Activated CD4-positive, CD25-positive, alpha-beta regulatory T cell treated with anti-CD3 and anti-CD28 coated beads, Interleukin-2, amount 50 U/mL, for 24 hours (primary cell): ENCODE data around the gene ZNF335.
"Not testable (repeated sequence)": the region's sequence is repeated elsewhere in the genome, so short reads cannot be mapped to it uniquely, and the experiment has no call there.

Source experiments
- ATAC-seq, 2 donors: fragments of 150-1000 bp; cut with Tn5 transposase; one replicate each; pipeline ENCODE4 v1.10.0; 2021; ENCODE audit warnings: mild to moderate bottlenecking in 1 of 2, moderate library complexity in 1 of 2

Gene ZNF335

DNA sequence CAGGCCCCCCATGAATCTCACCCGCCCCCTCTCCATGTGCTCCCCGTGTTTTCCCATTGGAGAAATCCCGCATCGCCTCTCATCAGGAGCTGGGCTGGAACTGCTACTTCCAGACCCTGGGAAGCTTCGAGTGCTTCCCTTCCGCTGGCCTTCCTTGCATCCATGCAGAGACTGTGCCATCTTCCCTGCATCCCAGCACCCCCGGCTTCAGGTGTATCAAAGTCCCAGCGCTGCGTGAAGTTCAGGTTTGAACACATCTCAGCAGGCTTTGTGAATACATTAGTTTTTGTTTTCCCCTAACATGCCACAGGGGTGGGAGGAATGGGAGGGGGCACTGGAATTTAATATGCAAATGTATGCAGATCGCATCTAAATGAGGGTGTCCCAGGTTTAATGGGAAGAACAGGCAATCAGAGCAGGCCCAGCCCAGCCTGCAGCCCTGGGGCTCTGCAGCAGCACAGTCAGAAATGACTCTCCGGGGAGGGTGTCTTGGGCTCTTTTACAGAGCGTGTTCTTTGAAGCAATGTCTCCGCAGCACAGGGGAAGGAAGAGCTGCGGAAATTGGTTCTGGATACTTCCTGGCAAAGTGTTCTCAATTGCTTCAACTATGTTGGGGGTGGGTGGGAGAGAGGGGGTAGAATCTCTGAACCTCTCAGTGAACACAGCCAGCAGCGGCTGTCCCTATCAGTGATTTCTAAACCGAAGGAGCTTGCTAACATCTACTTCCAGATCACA lies 28.4 kb upstream of the ZNF335 start:
- ATAC-seq, result peak in 1 of 2 donors; percentile 43

DNA sequence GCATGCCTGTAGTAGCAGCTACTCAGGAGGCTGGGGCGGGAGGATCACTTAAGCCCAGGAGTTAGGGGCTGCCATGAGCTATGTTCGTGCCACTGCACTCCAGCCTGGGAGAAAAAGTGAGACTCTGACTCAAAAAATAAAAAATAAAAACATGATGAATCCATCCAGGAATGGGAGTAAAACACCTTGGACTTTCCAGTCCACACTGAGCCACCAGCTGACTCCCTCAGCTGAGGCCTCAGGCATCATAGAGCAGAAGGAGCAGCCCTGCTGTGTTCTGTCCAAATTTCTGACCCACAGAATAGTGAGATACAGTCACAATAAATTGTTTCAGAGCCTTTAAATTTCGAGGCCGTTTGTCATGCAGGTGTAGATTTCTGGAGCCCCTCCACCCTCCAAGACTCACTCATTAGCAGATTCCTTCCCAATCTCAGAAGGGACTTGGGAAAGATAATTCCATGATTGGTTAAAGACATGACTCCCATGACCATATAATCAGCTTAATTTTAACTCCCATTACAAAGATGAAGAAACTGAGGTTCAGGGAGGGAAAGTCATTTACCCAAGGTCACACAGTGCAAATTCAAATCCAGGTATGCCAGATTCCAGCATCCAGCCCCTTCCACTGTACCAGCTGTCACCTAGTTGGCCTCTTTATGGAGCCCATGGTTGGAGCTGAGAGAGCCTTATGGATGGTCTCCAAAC lies 27.7 kb upstream of the ZNF335 start:
- ATAC-seq, result no peak

DNA sequence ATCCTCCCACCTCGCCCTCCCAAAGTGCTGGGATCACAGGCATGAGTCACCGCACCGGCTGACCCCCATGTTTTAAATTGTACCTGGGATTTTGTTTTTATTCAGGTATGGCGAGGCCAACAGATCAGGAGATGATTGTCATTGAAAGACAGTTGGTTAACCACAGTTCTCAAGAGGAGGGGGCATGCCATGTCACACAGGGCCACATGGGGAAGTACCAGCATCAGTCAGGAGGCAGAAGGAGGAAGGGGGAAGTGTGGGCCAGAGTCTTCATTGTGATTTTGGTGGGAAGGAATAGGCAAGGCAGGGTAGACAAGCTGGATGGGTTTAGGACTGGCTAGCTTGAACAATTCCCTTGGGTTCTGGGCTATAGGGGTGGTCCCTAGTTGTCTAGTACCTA lies 26.8 kb upstream of the ZNF335 start:
- ATAC-seq, result peak in 1 of 2 donors; percentile 68

DNA sequence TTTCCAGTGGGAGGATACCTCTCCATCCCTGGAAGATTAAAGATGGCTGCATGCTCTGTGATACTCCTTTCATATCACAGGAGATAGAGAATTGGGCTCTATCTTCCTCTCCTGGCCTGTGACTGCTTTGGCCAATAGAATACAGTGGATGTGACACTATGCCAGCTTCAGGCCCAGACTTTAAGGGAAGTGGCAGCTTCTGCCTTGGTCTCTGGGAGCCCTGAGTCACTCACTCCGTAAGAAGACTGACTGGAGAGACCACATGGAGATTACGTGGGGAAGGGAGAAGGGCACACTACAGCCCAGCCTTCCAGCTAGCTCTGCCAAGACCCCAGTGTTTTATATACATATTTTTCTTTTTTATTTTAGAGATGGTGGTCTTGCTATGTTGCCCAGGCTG lies 26.3 kb upstream of the ZNF335 start:
- ATAC-seq, result no peak

DNA sequence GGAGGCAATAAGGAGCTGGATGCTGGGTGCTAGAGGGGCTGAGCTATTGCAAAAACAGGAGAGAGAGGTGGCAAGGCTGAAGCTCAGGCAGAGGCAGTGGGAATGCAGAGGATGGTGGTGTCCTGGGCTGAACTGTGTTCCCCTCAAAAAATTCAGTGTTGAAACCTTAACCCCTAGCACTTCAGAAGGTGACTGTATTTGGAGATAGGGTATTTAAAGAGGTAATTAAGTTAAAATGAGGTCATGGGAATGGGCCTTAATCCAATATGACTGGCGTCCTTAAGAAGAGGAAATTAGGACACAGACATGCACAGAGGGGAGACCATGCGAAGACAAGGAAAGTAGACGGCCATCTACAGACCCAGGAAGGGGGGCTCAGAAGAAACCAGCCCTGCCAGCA lies 25.2 kb upstream of the ZNF335 start:
- no peak for ATAC-seq

DNA sequence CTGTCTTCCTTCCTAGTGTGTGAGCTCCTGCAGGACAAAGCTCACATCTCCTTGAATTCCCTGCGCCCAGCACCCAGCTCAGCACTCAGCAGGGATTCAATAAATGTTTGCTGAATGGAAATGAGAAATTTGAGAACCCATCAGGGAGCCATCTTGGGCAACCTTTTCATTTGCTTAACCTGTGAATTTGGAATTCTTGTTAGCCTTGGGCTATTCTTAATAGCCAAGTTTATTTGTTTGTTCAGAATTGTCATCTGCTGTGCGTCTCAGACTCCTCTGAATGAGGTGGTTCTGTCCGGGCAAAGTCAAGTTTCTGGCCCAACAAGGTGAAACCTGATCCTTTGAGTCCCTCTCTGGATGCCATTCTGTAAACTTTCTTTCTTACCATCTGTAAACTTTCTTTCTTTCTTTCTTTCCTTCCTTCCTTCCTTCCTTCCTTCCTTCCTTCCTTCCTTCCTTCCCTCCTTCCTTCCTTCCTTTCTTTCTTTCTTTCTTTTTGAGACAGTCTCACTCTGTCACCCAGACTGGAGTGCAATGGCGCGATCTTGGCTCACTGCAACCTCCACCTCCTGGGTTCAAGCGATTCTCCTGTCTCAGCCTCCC lies 23.6 kb upstream of the ZNF335 start:
- not testable (repeated sequence) for ATAC-seq

DNA sequence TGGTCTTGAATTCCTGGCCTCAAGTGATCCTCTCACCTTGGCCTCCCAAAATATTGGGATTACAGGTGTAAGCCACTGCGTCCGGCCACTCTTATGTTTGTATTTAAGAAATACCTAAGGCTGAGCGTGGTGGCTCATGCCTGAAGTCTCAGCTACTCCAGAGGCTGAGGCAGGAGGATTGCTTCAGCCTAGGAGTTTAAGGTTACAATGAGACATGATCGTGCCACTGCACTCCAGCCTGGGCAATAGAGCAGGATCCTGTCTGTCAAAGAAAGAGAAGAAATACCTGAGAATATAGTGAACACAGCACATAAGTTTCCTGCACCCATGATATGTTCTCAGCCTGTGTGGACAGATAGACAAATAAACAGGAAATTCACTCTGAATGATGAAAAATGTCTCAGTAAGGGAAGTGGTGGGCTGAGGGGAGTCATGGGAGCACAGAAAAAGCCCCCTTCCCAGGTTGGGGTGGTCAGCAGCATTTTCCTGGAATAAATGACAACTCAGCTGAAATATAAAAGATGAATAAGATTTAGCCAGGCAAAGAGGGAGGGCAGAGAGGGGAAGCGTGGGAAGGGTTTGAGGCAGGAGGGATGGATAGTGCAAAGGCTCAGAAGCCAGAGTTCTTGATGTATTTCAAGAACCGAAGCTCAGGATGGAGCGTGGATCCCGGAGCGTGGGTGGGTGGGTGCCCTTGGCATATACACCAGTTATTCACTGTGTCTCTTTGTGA lies 22.9 kb upstream of the ZNF335 start:
- no peak for ATAC-seq

DNA sequence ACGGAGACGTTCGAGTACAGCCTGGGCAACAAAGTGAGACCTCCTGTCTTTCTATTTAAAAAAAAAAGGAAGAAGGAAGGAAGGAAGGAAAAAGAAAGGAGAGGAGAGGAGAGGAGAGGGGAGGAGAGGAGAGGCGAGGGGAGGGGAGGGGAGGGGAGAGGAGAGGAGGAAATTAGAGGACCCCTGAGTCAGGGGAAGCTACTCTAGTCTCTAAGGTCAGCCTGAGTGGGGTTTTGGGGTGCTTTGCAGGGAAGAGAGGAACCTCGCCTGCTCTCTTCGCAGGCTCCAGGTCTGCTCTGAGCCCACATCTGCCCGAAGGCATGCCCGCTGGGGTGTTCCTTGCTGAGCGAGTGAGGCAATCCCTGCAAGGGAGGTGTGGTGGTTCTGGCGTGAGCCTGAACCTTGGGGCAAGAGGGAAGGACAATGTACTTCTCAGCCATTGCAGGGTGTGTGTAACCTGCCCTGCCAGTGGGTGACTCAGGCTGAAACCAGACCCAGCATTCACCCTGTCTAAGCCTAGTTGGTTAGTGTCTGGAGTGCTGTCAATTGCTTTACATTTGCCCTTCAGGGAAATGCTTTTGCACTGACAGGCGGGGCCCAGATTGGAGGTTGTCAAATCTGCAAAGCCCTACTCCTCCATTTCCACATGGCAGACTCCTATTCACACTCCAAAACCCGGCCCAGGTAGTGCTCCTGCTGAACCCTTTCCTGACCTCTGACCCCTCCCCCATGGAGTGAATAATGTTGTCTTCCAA lies 21.4 kb upstream of the ZNF335 start:
- peak; percentile 38 to 68 for ATAC-seq

DNA sequence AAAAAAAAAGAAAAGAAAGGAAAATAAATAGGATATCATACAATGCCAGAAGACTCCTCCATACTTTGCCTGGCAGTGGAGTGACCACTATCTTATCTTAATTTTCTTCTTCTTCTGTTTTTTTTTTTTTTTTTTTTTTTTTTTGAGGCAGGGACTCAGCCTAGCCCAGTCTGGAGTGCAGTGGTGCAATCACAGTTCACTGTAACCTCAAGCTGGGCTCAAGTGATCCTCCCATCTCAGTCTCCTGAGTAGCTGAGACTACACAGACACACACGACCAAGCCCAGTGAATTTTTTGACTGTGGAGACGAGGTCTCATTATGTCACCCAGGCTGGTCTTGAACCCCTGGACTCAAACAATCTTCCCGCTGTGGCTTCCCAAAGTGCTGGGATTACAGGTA lies 19.6 kb upstream of the ZNF335 start:
- ATAC-seq, result no peak

DNA sequence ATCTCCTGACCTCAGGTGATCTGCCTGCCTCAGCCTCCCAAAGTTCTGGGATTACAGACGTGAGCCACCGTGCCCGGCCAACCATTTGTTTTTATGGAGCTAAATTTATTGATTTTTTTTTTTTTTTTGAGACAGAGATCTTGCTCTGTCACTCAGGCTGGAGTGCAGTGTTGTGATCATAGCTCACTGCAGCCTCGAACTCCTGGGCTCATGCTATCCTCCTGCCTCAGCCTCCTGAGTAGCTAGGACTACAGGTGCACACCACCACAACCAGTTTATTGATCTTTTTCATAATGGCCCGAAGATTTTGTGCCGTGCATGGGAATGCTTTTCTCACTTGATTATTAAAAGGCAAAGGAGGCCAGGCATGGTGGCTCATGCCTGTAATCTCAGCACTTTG lies 16.8 kb upstream of the ZNF335 start:
- ATAC-seq, result not testable (repeated sequence)

DNA sequence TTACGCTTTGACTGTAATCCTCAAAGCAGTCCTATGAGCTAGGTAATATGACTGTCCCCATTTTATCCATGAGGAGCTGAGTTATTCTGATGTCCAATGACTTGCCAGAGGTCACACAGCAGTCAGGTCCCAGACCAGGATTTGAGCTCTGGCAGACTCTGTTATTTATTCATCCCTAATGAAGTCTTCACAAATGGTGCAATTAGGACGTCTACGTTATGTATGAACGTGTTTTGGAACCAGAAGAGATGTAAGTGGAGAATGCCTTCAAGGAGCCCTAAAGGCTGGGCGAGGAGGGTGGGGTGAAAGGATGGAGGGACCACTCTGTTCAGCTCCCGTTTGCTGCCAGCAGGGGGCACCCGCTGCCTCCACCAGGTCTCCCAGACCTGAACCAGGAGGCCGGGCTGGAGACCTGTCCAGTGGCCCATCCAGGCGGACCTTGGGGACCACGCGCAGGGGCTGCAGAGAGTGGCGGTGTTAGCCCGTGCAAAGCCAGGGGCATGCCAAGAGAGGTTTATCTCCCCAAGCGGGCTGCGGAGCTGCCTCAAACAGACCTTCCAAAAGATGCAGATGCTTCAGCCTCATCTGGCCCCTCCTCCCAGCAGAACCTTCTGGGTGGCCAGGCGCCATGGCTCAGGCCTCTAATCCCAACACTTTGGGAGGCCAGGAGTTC lies 15.2 kb upstream of the ZNF335 start:
- ATAC-seq, result peak; percentile 86 to 91

DNA sequence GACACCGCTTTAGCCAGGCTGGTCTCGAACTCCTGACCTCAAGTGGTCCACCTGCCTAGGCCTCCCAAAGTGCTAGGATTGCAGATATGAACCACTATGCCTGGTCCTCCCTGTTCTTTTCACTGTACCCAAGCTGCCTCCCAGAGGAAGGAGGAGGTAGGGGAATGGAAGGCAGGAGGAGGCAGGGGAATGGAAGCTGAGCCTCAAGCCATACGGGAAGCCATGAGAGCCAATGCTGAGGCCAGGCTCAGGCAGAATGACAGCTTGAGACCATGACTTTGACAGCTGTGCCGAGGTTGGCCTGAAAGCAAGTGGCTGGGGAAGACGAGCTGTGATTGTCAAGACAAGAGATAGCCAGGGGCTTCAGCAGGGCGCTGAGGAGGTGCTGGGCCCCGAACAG lies 13.6 kb upstream of the ZNF335 start:
- no peak for ATAC-seq

DNA sequence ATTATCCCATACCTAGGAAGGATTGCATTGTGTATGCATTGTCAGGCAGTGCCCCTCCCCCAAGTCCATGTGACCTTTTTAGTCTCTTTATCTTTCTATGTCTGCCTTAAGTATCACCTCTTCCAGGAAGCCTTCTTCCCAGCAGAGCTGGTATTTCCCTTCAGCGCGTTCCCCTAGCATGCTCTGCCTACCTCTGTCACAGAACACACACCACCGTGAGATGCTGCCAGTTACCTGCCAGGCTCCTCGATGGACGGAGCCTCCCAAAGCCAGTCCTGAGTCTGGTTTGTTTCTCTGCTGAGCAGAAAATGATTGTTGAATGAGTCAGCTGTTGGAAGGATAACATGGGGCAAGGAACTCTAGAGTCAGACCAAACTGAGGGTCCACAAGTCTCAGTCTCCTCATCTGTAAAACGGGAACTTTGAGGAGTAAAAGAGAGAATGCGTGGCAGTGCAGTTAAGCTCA lies 11.3 kb upstream of the ZNF335 start:
- peak in 1 of 2 donors; percentile 48 for ATAC-seq

DNA sequence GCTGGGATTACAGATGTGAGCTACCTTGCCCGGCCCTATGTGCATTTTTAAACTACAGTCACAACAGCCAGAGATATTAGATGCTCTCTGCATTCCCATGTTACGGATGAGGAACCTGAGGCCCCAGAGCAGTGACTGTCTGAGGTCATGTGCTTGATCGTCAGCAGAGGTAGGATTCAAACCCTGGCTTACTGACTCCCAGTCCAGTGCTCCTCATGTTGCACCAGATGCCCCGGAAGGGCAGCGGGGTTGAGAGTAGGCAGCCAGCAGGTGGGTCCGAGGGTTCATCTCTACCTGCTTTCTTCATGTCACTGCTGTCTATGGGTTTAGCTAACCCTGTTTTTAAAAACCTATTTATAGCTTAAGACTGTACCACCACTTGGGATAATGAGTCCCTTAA lies 9.3 kb upstream of the ZNF335 start:
- no peak for ATAC-seq

DNA sequence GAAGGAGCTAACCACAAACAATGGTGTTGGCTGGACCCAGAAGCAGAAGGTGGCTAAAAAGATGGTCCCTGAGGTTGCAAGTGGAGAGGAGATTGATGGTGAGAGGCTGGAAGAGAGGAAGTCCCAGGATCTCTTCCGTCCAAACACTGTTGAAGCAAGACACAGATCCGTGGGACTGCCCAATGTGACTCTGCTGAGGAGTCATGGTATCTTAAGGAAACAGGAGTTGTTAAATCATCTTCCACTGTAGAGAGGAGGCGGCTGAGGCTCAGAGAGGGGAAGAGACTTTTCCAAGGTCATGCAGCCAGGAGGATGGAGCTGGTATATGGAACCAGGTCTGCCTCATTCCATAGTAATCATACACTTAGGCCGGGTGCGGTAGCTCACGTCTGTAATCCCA lies 4.1 kb upstream of the ZNF335 start:
- no peak for ATAC-seq

DNA sequence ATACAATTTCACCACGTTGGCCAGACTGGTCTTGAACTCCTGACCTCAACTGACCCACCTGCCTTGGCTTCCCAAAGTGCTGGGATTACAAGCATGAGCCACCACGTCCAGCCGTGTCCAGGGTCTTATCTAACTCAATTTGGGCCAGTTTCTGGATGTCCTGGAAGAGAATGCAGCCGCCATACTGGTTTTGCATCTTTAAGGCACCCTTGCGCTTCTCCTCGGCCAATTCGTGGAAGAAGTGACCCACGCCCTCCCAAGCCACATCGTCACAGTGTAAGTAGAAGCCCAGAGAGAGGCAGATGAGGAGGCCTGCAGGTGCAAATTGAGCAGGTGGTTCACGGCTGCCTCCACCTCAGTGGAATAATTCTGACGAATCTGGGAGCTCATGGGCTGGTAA lies 3.7 kb upstream of the ZNF335 start:
- no peak for ATAC-seq

DNA sequence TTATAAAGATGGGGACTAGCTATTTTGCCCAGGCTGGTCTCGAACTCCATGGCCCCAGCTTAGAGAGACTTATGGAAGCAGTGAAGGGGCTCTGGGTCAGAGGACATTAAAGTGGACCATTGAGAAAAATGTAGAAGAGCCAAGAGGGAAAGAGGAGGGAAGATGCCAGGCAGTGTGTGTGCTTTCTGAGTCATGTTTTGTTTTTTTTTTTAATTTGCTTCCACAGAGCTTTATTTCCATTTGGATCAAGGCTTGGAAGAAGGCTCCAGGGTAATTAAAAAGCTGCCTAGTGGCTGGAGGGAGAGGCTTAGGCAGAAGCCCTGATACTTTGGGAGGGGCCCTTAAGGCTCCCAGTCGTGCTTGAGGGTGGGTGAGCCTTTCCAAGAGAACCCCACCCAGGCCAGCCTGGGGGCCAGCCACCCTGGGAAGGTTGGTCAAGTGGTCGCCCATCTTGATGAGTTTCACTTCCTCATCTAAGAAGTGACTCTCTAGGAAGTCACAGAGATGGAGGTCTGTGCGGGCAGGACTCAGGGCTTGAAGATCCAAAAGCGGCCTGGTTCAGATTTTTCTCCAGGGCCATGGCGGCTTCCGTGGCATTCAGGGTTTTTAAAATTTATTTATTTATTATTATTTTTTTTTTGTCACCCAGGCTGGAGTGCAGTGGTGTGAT lies 3.0 kb upstream of the ZNF335 start:
- no peak for ATAC-seq

DNA sequence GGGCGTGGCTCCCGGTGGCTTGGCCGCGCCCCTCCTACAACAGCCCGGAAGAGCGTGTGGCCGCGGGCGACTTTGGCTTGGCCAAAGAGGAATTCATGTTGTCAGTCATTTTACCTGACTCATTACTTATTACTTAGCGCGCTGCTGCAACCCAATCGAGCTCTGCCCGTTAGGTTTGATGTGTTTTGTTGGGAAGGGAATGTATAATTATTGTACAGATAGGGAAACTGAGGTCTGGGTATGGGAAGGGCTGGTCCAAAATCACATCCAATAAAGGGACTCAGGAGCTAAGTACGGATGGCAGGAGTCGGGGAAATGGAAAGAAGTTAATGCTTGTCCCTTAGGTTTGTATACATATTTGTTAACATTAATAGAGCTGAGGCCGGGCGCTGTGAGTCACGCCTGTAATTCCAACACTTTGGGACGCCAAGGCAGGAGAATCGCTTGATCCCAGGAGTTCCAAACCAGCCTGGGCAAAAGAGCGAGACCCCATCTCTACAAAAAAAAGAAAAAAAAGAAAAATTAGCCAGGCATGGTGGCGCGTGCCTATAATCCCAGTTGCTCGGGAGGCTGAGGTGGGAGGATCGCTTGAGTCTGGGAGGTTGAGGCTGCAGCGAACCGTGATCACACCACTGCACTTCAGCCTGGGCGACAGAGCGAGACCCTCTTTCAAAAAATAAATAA lies 639 bp upstream of the ZNF335 start:
- ATAC-seq, result no peak

DNA sequence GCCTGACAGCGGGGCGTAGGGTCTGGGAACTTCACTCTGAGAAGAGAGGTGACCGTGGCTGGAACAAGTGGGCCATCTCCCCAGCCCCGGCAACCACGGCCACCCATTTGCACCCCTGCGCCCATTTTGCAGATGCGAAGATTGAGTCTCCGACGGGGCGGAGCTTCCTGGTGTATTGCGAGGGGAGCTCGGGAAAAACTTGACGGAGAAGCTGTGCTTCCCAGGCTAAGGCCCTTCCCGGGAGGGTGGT lies 653 bp downstream of the ZNF335 start:
- peak; percentile 22 to 35 for ATAC-seq

DNA sequence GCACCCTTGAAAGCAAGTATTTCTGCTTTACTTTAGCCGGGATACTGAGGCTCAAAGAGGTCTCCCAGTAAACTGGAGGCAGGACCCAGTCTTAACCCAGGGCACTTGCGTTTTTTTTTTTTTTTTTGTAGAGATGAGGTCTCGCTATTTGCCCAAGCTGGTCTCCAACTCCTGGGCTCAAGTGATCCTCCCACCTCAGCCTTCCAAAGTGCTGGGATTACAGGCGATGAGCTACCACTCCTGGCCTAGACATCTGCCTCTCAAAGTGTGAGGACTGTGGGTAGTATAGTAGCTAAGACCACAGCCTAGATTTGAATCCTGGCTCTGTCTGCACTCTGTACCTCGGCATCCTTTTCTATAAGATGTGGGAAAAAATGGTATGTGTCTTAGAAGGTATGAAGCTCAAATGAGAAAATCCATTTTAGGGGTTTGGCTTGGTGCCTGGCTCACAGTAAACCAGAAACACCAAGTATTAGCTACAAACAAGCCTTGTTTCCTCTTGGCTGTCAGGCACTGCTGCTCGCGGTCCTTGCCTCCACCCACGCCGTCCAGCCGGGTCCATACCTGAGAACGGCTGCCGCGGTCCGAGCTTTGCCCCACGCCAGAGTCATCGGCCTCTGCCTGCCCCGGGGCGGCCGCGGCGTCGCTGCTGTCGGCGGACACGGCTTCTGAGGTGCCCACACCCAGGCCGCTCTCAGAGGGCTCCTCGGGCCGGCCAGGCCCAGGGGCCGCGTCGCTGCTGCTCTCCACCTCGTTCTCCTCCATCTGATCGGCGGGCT lies 1.2 kb downstream of the ZNF335 start:
- ATAC-seq, result no peak
